GM12878 (cell line): ENCODE results near the gene SULT1C4. TPM values are rescaled to one million over a fixed set of nuclear protein-coding genes. Genes with fewer than 3 reads are reported as not detected.
A peak's percentile ranks its signal among the peaks of the same experiment; 100 is the strongest.

Source experiments
- ATAC-seq: fragments of 200-7000 bp; cut with Tn5 transposase; 3 replicates; pipeline ENCODE4 v1.9.1; 2020; ENCODE audit warnings: mild to moderate bottlenecking, moderate library complexity
- BruUV-seq: library from RNA; stranded (reverse); fragments of 400-500 nt; replicated peaks from 2 replicates; lab custom pipeline; 2021; lab: Mats Ljungman, UMichigan
- CTCF ChIA-PET: fragments of 300-600 bp; sonication (Branson Sonifier 250); formaldehyde crosslinking; extraction: SDS; loops from one replicate; lab custom pipeline; 2021; ENCODE audit warnings: inconsistent platforms; lab: Yijun Ruan, JAX
- POLR2A ChIA-PET: fragments of 350-600 bp; formaldehyde crosslinking; extraction: SDS; loops from one replicate; lab custom pipeline; 2021; ENCODE audit warnings: inconsistent platforms; lab: Charles Lee
- RAD21 ChIA-PET: fragments of 300-600 bp; sonication (Branson Sonifier 250); formaldehyde crosslinking; loops from one replicate; lab custom pipeline; 2023; ENCODE audit warnings: antibody characterized with exemption; ENCODE audit not compliant: unreplicated experiment; lab: Charles Lee
- SMC1A ChIA-PET: fragments of 300-600 bp; sonication (Branson Sonifier 250); formaldehyde crosslinking; loops from one replicate; lab custom pipeline; 2023; ENCODE audit not compliant: unreplicated experiment, uncharacterized antibody; lab: Charles Lee
- DNase-seq: peaks from one replicate; pipeline ENCODE4 v3.0.0-alpha.2; 2011; ENCODE audit warnings: low read depth, low spot score
- FAIRE-seq: peaks from 3 replicates; lab custom pipeline; 2011; peaks lifted over from hg19 to GRCh38; lab: Jason Lieb, UNC
- H2AFZ ChIP-seq: 2 replicates; pipeline ENCODE4 v1.6.0; 2011; ENCODE audit warnings: low read depth, low read length, control low read depth; ENCODE audit not compliant: control insufficient read depth
- H3K27ac ChIP-seq: 2 replicates; pipeline ENCODE4 v1.5.1; 2011; ENCODE audit warnings: control low read depth; ENCODE audit not compliant: control insufficient read depth, insufficient read depth
- H3K27me3 ChIP-seq, 2 experiments: replicated peaks in 1 of 2; 2 replicates each; pipeline versions ENCODE4 v1.6.0 to v1.6.1; 2011; ENCODE audit warnings: low read length in 1 of 2; ENCODE audit not compliant: control insufficient read depth in 2 of 2, insufficient read depth in 2 of 2
- H3K36me3 ChIP-seq, 2 experiments: 2 replicates each; pipeline ENCODE4 v1.5.1; 2011; ENCODE audit warnings: low read length in 1 of 2; ENCODE audit not compliant: control insufficient read depth in 2 of 2, insufficient read depth in 2 of 2
- H3K4me1 ChIP-seq: 2 replicates; pipeline ENCODE4 v1.6.1; 2011; ENCODE audit warnings: mild to moderate bottlenecking, low read length, moderate library complexity, mixed read lengths; ENCODE audit not compliant: control insufficient read depth, insufficient read depth
- H3K4me2 ChIP-seq: 2 replicates; pipeline ENCODE4 v1.6.0; 2011; ENCODE audit warnings: control low read depth; ENCODE audit not compliant: control insufficient read depth, insufficient read depth
- H3K4me3 ChIP-seq: fragments of 200-600 bp; sonication (generic); 2 replicates; pipeline ENCODE4 v1.5.1; 2016
- H3K79me2 ChIP-seq: 2 replicates; pipeline ENCODE4 v1.6.0; 2011; ENCODE audit warnings: low read length; ENCODE audit not compliant: control insufficient read depth, insufficient read depth
- H3K9ac ChIP-seq: 2 replicates; pipeline ENCODE4 v1.8.0; 2011; ENCODE audit warnings: low read length, control low read depth, mixed read lengths; ENCODE audit not compliant: control insufficient read depth, insufficient read depth
- H3K9me3 ChIP-seq: replicated peaks from 3 replicates; pipeline ENCODE4 v1.5.1; 2011; ENCODE audit warnings: mild to moderate bottlenecking, low read length; ENCODE audit not compliant: control insufficient read depth, insufficient read depth
- H4K20me1 ChIP-seq: 2 replicates; pipeline ENCODE4 v1.6.0; 2011; ENCODE audit not compliant: control insufficient read depth, insufficient read depth
- BHLHE40 ChIP-seq, 2 experiments: fragments of 450-650 bp in 1 of 2; IDR thresholded peaks; 2 replicates each; pipeline ENCODE4 v1.6.1; 2011 to 2017; ENCODE audit warnings: low read depth in 2 of 2, borderline replicate concordance in 1 of 2, improper control_type of control experiment in 1 of 2, low read length in 1 of 2, mild to moderate bottlenecking in 1 of 2
- CEBPB ChIP-seq, 2 experiments: fragments of 150-350 bp in 1 of 2; IDR thresholded peaks; 2 replicates each; pipeline ENCODE4 v1.6.1; 2012 to 2014; ENCODE audit warnings: low read depth in 2 of 2, low read length in 2 of 2, borderline replicate concordance in 1 of 2, inconsistent platforms in 1 of 2
- RBBP5 ChIP-seq: fragments of 200-600 bp; sonication (generic); conservative IDR thresholded peaks from 2 replicates; pipeline ENCODE4 v1.6.1; 2016
- SMARCA5 ChIP-seq: fragments of 450-650 bp; IDR thresholded peaks from 2 replicates; pipeline ENCODE4 v1.6.1; 2017; ENCODE audit warnings: mild to moderate bottlenecking
- SMC3 ChIP-seq: IDR thresholded peaks from 2 replicates; pipeline ENCODE4 v1.6.1; 2011; ENCODE audit warnings: low read length, improper control_type of control experiment, borderline replicate concordance
- SREBF1 ChIP-seq: IDR thresholded peaks from 2 replicates; pipeline ENCODE4 v1.6.1; 2012; ENCODE audit warnings: mild to moderate bottlenecking, low read length
- YY1 ChIP-seq: IDR thresholded peaks from 2 replicates; pipeline ENCODE4 v1.6.1; 2011; ENCODE audit warnings: low read depth, mild to moderate bottlenecking, low read length
- WGBS: methylation state at CpG from one replicate; pipeline ENCODE4 v1.1.6; 2016; ENCODE audit warnings: low lambda C conversion rate; ENCODE audit not compliant: insufficient replicate concordance, insufficient coverage; ENCODE audit errors: missing lambda C conversion rate; 5-methylcytosine and 5-hydroxymethylcytosine counted together
- in situ Hi-C: fragments of 300-500 bp; cut with MboI; formaldehyde crosslinking; loops from 9 replicates; pipeline ENCODE4 v1.14.3; 2018; ENCODE audit warnings: mixed read lengths
- intact Hi-C: fragments of 100-400 bp; cut with micrococcal nuclease; formaldehyde crosslinking; loops from one replicate; pipeline ENCODE4 v1.14.2; 2022; ENCODE audit not compliant: unreplicated experiment
- polyA plus RNA-seq, 11 experiments: library from polyadenylated mRNA; depleted of rRNA in 4 of 11; unstranded in 6 of 11; stranded (reverse) in 5 of 11; fragments of >200 nt; fragmentation: Nextera tagmentation in 4 of 11; fragmentation: Illumina TruSeq in 1 of 11; extraction: Ambion mirVana in 4 of 11; extraction: Trizol in 1 of 11; gene quantifications; 1 replicate in 1 of 11; 2 replicates in 10 of 11; pipeline versions ENCODE4 v1.2.1 to v1.2.3, GENCODE V29; 2011 to 2016; ENCODE audit warnings: inconsistent platforms in 2 of 11, missing spikeins in 2 of 11, low read depth in 1 of 11
- total RNA-seq, 4 experiments: library from RNA; depleted of rRNA in 3 of 4; stranded (reverse); fragments of >200 nt in 3 of 4; fragmentation: Illumina TruSeq in 1 of 4; extraction: Trizol in 1 of 4; gene quantifications; 2 replicates each; pipeline versions ENCODE4 v1.2.1 to v1.2.3, GENCODE V29; 2013 to 2021
- TF ChIP-seq, protein P1 (sequence below): IDR thresholded peaks from 2 replicates; pipeline ENCODE4 v1.6.1; 2012; ENCODE audit warnings: low read depth, low read length, improper control_type of control experiment
- TF ChIP-seq, protein P2 (sequence below): fragments of 450-650 bp; IDR thresholded peaks from 2 replicates; pipeline ENCODE4 v1.6.1; 2017; ENCODE audit warnings: mild to moderate bottlenecking, moderate library complexity

SULT1C4 gene
- total and polyA plus RNA-seq, 10 of the 15 experiments (the other 5 are each of a cell fraction or from before 2014, with no cell fraction given), result 0.04 TPM; not detected in 9

DNA sequence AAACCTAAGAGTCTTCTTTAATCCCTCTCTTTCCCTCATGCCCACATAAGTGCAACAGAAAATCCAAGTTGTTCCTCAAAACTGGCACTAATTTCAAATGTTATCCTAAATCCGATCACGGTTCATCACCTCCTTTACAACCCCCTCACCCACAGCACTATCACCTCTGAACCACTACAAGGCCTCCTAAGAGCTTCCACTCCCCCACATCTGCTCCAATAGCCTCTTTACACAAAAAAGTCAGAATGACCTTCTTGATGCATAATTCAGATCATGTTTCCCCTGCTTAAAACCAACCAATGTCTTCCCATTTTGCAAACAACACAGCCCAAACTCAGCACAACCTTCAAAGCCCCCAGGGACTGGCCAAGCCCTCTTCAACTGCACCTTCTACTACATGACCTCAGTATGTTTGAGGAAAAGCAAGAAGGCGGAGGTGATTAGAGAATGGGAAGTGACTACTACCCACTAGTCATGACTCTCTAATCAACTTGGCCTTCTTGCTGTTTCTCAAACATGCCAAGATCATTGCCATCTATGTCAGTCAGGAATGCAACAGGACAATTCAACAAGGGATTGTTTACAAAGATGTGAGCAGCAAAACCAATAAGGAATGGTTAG lies 36.6 kb downstream of the SULT1C4 start:
- intact Hi-C loops, result no loop called here
- no peak for TF ChIP-seq RBBP5
- no peak for TF ChIP-seq YY1
- TF ChIP-seq, protein P1, sequence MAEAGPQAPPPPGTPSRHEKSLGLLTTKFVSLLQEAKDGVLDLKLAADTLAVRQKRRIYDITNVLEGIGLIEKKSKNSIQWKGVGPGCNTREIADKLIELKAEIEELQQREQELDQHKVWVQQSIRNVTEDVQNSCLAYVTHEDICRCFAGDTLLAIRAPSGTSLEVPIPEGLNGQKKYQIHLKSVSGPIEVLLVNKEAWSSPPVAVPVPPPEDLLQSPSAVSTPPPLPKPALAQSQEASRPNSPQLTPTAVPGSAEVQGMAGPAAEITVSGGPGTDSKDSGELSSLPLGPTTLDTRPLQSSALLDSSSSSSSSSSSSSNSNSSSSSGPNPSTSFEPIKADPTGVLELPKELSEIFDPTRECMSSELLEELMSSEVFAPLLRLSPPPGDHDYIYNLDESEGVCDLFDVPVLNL, result no peak
- TF ChIP-seq SMARCA5, result no peak
- no peak for TF ChIP-seq SMC3
- TF ChIP-seq BHLHE40 (IDR thresholded peaks at IDR 0.05; ENCODE audit: borderline replicate concordance in 1 of 2, low read depth in 2 of 2, low read length in 1 of 2), result no peak
- TF ChIP-seq CEBPB (IDR thresholded peaks at IDR 0.05; ENCODE audit: borderline replicate concordance in 1 of 2, low read depth in 2 of 2, low read length in 2 of 2), result no peak
- TF ChIP-seq, protein P2, sequence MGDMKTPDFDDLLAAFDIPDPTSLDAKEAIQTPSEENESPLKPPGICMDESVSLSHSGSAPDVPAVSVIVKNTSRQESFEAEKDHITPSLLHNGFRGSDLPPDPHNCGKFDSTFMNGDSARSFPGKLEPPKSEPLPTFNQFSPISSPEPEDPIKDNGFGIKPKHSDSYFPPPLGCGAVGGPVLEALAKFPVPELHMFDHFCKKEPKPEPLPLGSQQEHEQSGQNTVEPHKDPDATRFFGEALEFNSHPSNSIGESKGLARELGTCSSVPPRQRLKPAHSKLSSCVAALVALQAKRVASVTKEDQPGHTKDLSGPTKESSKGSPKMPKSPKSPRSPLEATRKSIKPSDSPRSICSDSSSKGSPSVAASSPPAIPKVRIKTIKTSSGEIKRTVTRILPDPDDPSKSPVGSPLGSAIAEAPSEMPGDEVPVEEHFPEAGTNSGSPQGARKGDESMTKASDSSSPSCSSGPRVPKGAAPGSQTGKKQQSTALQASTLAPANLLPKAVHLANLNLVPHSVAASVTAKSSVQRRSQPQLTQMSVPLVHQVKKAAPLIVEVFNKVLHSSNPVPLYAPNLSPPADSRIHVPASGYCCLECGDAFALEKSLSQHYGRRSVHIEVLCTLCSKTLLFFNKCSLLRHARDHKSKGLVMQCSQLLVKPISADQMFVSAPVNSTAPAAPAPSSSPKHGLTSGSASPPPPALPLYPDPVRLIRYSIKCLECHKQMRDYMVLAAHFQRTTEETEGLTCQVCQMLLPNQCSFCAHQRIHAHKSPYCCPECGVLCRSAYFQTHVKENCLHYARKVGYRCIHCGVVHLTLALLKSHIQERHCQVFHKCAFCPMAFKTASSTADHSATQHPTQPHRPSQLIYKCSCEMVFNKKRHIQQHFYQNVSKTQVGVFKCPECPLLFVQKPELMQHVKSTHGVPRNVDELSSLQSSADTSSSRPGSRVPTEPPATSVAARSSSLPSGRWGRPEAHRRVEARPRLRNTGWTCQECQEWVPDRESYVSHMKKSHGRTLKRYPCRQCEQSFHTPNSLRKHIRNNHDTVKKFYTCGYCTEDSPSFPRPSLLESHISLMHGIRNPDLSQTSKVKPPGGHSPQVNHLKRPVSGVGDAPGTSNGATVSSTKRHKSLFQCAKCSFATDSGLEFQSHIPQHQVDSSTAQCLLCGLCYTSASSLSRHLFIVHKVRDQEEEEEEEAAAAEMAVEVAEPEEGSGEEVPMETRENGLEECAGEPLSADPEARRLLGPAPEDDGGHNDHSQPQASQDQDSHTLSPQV, result no peak
- no peak for TF ChIP-seq SREBF1
- H3K4me1 ChIP-seq, result no peaks in the 10 kb centered on the region
- no peak overlapping the region for H3K9ac ChIP-seq
- H3K79me2 ChIP-seq, result no peaks in the 10 kb centered on the region
- no peak overlapping the region for H2AFZ ChIP-seq
- 69% methylated on average over 3 of the region's 3 CpGs for WGBS
- H4K20me1 ChIP-seq, result no peaks in the 10 kb centered on the region
- ChIA-PET RAD21 (no interaction called here), CTCF (interaction anchor here (0.7 kb wide), 1 partner anchor 338 kb away, joined by 3 read pairs; no protein-coding TSS in a partner anchor), POLR2A (no interaction called here), SMC1A (no interaction called here)
- H3K27me3 ChIP-seq, result no peaks in the 10 kb centered on the region
- ATAC-seq (no peak), FAIRE-seq (peak; percentile 74), DNase-seq (no peak)
- H3K9me3 ChIP-seq, result no peaks in the 10 kb centered on the region
- no TSS peak for BruUV-seq
- in situ Hi-C loops, result no loop called here
- H3K4me3 ChIP-seq, result no peak overlapping the region
- no peak overlapping the region for H3K4me2 ChIP-seq
- no peaks in the 10 kb centered on the region for H3K36me3 ChIP-seq
- H3K27ac ChIP-seq, result no peak overlapping the region
